ENCODE data around the gene LAMA3. TPM values are rescaled to one million over a fixed set of nuclear protein-coding genes. Genes with fewer than 3 reads are reported as not detected.

The LAMA3 gene
- total and polyA plus RNA-seq, 2 donors (not counting 3 experiments of a cell fraction or from before 2014, with no cell fraction given), result 2.6 to 12.3 TPM

GRCh38 chr18:23704806-23705205 is 15.6 kb downstream of the LAMA3 start:
- H3K79me2 ChIP-seq (ENCODE audit: control insufficient read depth, insufficient read depth, low read length), result no peaks in the 10 kb centered on the region
- no peak for TF ChIP-seq JUN (IDR thresholded peaks at IDR 0.05; ENCODE audit: borderline replicate concordance, insufficient read depth, insufficient read length, low read depth)
- no peak for TF ChIP-seq POLR2A (IDR thresholded peaks at IDR 0.05; ENCODE audit: low read depth, low read length)
- no peak for TF ChIP-seq GATA2 (IDR thresholded peaks at IDR 0.05; ENCODE audit: insufficient read depth, insufficient read length, low read depth, low read length)
- no peak for TF ChIP-seq EZH2 (IDR thresholded peaks at IDR 0.05; ENCODE audit: borderline replicate concordance, low read depth, low read length, severe bottlenecking)
- no peak for TF ChIP-seq POLR2AphosphoS5 (IDR thresholded peaks at IDR 0.05; ENCODE audit: insufficient read depth, low read depth, low read length)
- no peak for TF ChIP-seq FOS (IDR thresholded peaks at IDR 0.05; ENCODE audit: borderline replicate concordance, insufficient read depth, low read length)
- TF ChIP-seq MYC (IDR thresholded peaks at IDR 0.05; ENCODE audit: low read depth, low read length), result no peak
- TF ChIP-seq, protein P1, sequence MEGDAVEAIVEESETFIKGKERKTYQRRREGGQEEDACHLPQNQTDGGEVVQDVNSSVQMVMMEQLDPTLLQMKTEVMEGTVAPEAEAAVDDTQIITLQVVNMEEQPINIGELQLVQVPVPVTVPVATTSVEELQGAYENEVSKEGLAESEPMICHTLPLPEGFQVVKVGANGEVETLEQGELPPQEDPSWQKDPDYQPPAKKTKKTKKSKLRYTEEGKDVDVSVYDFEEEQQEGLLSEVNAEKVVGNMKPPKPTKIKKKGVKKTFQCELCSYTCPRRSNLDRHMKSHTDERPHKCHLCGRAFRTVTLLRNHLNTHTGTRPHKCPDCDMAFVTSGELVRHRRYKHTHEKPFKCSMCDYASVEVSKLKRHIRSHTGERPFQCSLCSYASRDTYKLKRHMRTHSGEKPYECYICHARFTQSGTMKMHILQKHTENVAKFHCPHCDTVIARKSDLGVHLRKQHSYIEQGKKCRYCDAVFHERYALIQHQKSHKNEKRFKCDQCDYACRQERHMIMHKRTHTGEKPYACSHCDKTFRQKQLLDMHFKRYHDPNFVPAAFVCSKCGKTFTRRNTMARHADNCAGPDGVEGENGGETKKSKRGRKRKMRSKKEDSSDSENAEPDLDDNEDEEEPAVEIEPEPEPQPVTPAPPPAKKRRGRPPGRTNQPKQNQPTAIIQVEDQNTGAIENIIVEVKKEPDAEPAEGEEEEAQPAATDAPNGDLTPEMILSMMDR (IDR thresholded peaks at IDR 0.05; ENCODE audit: extremely low read depth in 1 of 2, insufficient read depth in 1 of 2, low read depth in 1 of 2, low read length in 2 of 2), result no peak
- TF ChIP-seq, protein P2, sequence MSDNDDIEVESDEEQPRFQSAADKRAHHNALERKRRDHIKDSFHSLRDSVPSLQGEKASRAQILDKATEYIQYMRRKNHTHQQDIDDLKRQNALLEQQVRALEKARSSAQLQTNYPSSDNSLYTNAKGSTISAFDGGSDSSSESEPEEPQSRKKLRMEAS (IDR thresholded peaks at IDR 0.05; ENCODE audit: insufficient read depth, insufficient read length), result no peak
- ChIA-PET POLR2A (no interaction called here), CTCF (interaction anchor here (1.2 to 6.6 kb wide), 6 partner anchors 10 to 213 kb away, joined by 4 to 260 read pairs (median 17); no protein-coding TSS in a partner anchor)
- H3K9ac ChIP-seq (replicated peaks; ENCODE audit: extremely low read depth, insufficient read depth, low read length), result no peak overlapping the region
- dilution Hi-C loops (cut with MboI; ENCODE audit: extremely low pct_ligation_motif_present, low sequenced_read_pairs), result no loop called here
- H3K27ac ChIP-seq (ENCODE audit: insufficient read depth, low read depth, low read length), result no peak overlapping the region
- H2AFZ ChIP-seq (ENCODE audit: low read depth, low read length), result no peak overlapping the region
- H3K4me2 ChIP-seq (ENCODE audit: insufficient read depth, low read length), result no peak overlapping the region
- H3K9me3 ChIP-seq (replicated peaks; ENCODE audit: control insufficient read depth, insufficient read depth, low read length), result no peaks in the 10 kb centered on the region
- no peak for DNase-seq (ENCODE audit: low read depth, low spot score)
- no peak overlapping the region for H3K4me3 ChIP-seq (replicated peaks in 1 of 3; ENCODE audit: insufficient read depth in 1 of 3, low read depth in 1 of 3, low read length in 3 of 3)
- H4K20me1 ChIP-seq (replicated peaks; ENCODE audit: control insufficient read depth, extremely low read depth, insufficient read depth, low read length), result no peaks in the 10 kb centered on the region
- no peaks in the 10 kb centered on the region for H3K4me1 ChIP-seq (ENCODE audit: control insufficient read depth, extremely low read depth, insufficient read depth, low read length)
- no peaks in the 10 kb centered on the region for H3K9me1 ChIP-seq (replicated peaks; ENCODE audit: control insufficient read depth, extremely low read depth, insufficient read depth, low read length)
- BruUV-seq (replicated peaks), result no TSS peak
- no peak for FAIRE-seq
- H3K27me3 ChIP-seq (ENCODE audit: control insufficient read depth in 2 of 2, insufficient read depth in 2 of 2, low read length in 2 of 2), result no peaks in the 10 kb centered on the region
- H3K36me3 ChIP-seq (ENCODE audit: control insufficient read depth in 2 of 2, extremely low read depth in 1 of 2, insufficient read depth in 2 of 2, low read length in 2 of 2), result no peaks in the 10 kb centered on the region
- intact Hi-C loops (cut with micrococcal nuclease), result no loop called here

Measured in endothelial cell of umbilical vein (primary cell).